ENCODE measurements around the gene UBXN4. TPM values are rescaled to one million over a fixed set of nuclear protein-coding genes. Genes with fewer than 3 reads are reported as not detected.

UBXN4 gene
- total and polyA plus RNA-seq, 2 donors (not counting 3 experiments of a cell fraction or from before 2014, with no cell fraction given), result 40.8 to 108 TPM

GRCh38 chr2:135821190-135821589 is 79.5 kb downstream of the UBXN4 start:
- dilution Hi-C loops (cut with MboI; ENCODE audit: extremely low pct_ligation_motif_present, low sequenced_read_pairs) (no loop called here), intact Hi-C loops (cut with micrococcal nuclease) (no loop called here)
- CTCF ChIA-PET, result no interaction called here
- TF ChIP-seq, protein P1, sequence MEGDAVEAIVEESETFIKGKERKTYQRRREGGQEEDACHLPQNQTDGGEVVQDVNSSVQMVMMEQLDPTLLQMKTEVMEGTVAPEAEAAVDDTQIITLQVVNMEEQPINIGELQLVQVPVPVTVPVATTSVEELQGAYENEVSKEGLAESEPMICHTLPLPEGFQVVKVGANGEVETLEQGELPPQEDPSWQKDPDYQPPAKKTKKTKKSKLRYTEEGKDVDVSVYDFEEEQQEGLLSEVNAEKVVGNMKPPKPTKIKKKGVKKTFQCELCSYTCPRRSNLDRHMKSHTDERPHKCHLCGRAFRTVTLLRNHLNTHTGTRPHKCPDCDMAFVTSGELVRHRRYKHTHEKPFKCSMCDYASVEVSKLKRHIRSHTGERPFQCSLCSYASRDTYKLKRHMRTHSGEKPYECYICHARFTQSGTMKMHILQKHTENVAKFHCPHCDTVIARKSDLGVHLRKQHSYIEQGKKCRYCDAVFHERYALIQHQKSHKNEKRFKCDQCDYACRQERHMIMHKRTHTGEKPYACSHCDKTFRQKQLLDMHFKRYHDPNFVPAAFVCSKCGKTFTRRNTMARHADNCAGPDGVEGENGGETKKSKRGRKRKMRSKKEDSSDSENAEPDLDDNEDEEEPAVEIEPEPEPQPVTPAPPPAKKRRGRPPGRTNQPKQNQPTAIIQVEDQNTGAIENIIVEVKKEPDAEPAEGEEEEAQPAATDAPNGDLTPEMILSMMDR (IDR thresholded peaks at IDR 0.05; ENCODE audit: extremely low read depth in 1 of 2, insufficient read depth in 1 of 2, low read depth in 1 of 2, low read length in 2 of 2), result no peak
- TF ChIP-seq FOS (IDR thresholded peaks at IDR 0.05; ENCODE audit: borderline replicate concordance, insufficient read depth, low read length) (no peak), POLR2AphosphoS5 (IDR thresholded peaks at IDR 0.05; ENCODE audit: insufficient read depth, low read depth, low read length) (no peak)
- Histone ChIP-seq H3K4me2 (ENCODE audit: insufficient read depth, low read length) (no peak overlapping the region), H3K36me3 (ENCODE audit: control insufficient read depth in 2 of 2, extremely low read depth in 1 of 2, insufficient read depth in 2 of 2, low read length in 2 of 2) (no peaks in the 10 kb centered on the region), H3K27me3 (ENCODE audit: control insufficient read depth in 2 of 2, insufficient read depth in 2 of 2, low read length in 2 of 2) (peaks cover 0 to 4% of the 10 kb centered on the region in 2 experiments), H3K9ac (replicated peaks; ENCODE audit: extremely low read depth, insufficient read depth, low read length) (no peak overlapping the region), H3K79me2 (ENCODE audit: control insufficient read depth, insufficient read depth, low read length) (no peaks in the 10 kb centered on the region), H3K9me1 (replicated peaks; ENCODE audit: control insufficient read depth, extremely low read depth, insufficient read depth, low read length) (no peaks in the 10 kb centered on the region), H3K9me3 (replicated peaks; ENCODE audit: control insufficient read depth, insufficient read depth, low read length) (no peaks in the 10 kb centered on the region), H4K20me1 (replicated peaks; ENCODE audit: control insufficient read depth, extremely low read depth, insufficient read depth, low read length) (no peaks in the 10 kb centered on the region), H2AFZ (ENCODE audit: low read depth, low read length) (no peak overlapping the region), H3K4me1 (ENCODE audit: control insufficient read depth, extremely low read depth, insufficient read depth, low read length) (no peaks in the 10 kb centered on the region), H3K27ac (ENCODE audit: insufficient read depth, low read depth, low read length) (no peak overlapping the region), H3K4me3 (replicated peaks in 1 of 3; ENCODE audit: insufficient read depth in 1 of 3, low read depth in 1 of 3, low read length in 3 of 3) (no peak overlapping the region)
- DNase-seq (ENCODE audit: low read depth, low spot score) (no peak), FAIRE-seq (no peak)
- POLR2A ChIA-PET, result interaction anchor here (0.7 kb wide), 1 partner anchor 19 kb away, joined by 4 read pairs; no protein-coding TSS in a partner anchor
- BruUV-seq (replicated peaks), result no TSS peak

DNA sequence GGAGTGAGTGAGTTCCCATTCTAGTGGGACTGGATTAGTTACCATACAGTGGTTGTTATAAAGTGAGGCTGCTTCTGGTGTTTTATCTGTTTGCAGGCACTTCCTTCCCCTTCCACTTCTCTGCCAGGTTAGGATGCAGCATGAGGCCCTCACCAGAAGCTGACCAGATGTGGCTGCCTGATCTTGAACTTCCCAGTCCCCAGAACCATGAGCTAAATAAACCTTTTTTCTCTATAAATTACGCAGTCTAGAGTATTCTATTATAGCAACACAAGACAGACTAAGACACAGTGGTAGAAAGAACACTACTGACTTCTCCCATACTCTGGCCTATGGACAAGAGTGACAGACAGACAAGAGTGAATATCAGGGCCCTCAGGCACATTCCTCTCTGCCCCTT is 81.2 kb downstream of the UBXN4 start:
- CTCF ChIA-PET, result no interaction called here
- H3K9me1 ChIP-seq (replicated peaks; ENCODE audit: control insufficient read depth, extremely low read depth, insufficient read depth, low read length), result no peaks in the 10 kb centered on the region
- H3K36me3 ChIP-seq (ENCODE audit: control insufficient read depth in 2 of 2, extremely low read depth in 1 of 2, insufficient read depth in 2 of 2, low read length in 2 of 2), result no peaks in the 10 kb centered on the region
- no peak overlapping the region for H3K27ac ChIP-seq (ENCODE audit: insufficient read depth, low read depth, low read length)
- H3K79me2 ChIP-seq (ENCODE audit: control insufficient read depth, insufficient read depth, low read length), result no peaks in the 10 kb centered on the region
- H3K4me2 ChIP-seq (ENCODE audit: insufficient read depth, low read length), result no peak overlapping the region
- H4K20me1 ChIP-seq (replicated peaks; ENCODE audit: control insufficient read depth, extremely low read depth, insufficient read depth, low read length), result no peaks in the 10 kb centered on the region
- POLR2A ChIA-PET, result no interaction called here
- intact Hi-C loops (cut with micrococcal nuclease), result no loop called here
- no peak overlapping the region for H3K4me3 ChIP-seq (replicated peaks in 1 of 3; ENCODE audit: insufficient read depth in 1 of 3, low read depth in 1 of 3, low read length in 3 of 3)
- FAIRE-seq (no peak), DNase-seq (ENCODE audit: low read depth, low spot score) (no peak)
- no peak overlapping the region for H3K9ac ChIP-seq (replicated peaks; ENCODE audit: extremely low read depth, insufficient read depth, low read length)
- no TSS peak for BruUV-seq (replicated peaks)
- TF ChIP-seq, protein P2, sequence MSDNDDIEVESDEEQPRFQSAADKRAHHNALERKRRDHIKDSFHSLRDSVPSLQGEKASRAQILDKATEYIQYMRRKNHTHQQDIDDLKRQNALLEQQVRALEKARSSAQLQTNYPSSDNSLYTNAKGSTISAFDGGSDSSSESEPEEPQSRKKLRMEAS (IDR thresholded peaks at IDR 0.05; ENCODE audit: insufficient read depth, insufficient read length), result no peak
- TF ChIP-seq MYC (IDR thresholded peaks at IDR 0.05; ENCODE audit: low read depth, low read length) (no peak), EZH2 (IDR thresholded peaks at IDR 0.05; ENCODE audit: borderline replicate concordance, low read depth, low read length, severe bottlenecking) (no peak), POLR2A (IDR thresholded peaks at IDR 0.05; ENCODE audit: low read depth, low read length) (no peak), POLR2AphosphoS5 (IDR thresholded peaks at IDR 0.05; ENCODE audit: insufficient read depth, low read depth, low read length) (no peak), GATA2 (IDR thresholded peaks at IDR 0.05; ENCODE audit: insufficient read depth, insufficient read length, low read depth, low read length) (no peak), FOS (IDR thresholded peaks at IDR 0.05; ENCODE audit: borderline replicate concordance, insufficient read depth, low read length) (no peak), JUN (IDR thresholded peaks at IDR 0.05; ENCODE audit: borderline replicate concordance, insufficient read depth, insufficient read length, low read depth) (no peak)
- TF ChIP-seq, protein P1 (IDR thresholded peaks at IDR 0.05; ENCODE audit: extremely low read depth in 1 of 2, insufficient read depth in 1 of 2, low read depth in 1 of 2, low read length in 2 of 2), result no peak
- dilution Hi-C loops (cut with MboI; ENCODE audit: extremely low pct_ligation_motif_present, low sequenced_read_pairs), result no loop called here
- H2AFZ ChIP-seq (ENCODE audit: low read depth, low read length), result no peak overlapping the region
- peaks cover 0 to 4% of the 10 kb centered on the region in 2 experiments for H3K27me3 ChIP-seq (ENCODE audit: control insufficient read depth in 2 of 2, insufficient read depth in 2 of 2, low read length in 2 of 2)
- H3K4me1 ChIP-seq (ENCODE audit: control insufficient read depth, extremely low read depth, insufficient read depth, low read length), result no peaks in the 10 kb centered on the region
- H3K9me3 ChIP-seq (replicated peaks; ENCODE audit: control insufficient read depth, insufficient read depth, low read length), result no peaks in the 10 kb centered on the region

Data from endothelial cell of umbilical vein (primary cell).